ENCODE measurements around the gene GUSB.
"Not testable (repeated sequence)": the region's sequence is repeated elsewhere in the genome, so short reads cannot be mapped to it uniquely, and the experiment has no call there.

GUSB gene

GRCh38 chr7:65974191-65974801, 7.7 kb downstream of the GUSB start:
- H3K4me1 ChIP-seq (ENCODE audit: control insufficient read depth in 1 of 2, insufficient read depth in 2 of 2, low read length in 2 of 2): no peaks in the 10 kb centered on the region
- H3K27me3 ChIP-seq (ENCODE audit: low read depth, low read length): no peaks in the 10 kb centered on the region

DNA sequence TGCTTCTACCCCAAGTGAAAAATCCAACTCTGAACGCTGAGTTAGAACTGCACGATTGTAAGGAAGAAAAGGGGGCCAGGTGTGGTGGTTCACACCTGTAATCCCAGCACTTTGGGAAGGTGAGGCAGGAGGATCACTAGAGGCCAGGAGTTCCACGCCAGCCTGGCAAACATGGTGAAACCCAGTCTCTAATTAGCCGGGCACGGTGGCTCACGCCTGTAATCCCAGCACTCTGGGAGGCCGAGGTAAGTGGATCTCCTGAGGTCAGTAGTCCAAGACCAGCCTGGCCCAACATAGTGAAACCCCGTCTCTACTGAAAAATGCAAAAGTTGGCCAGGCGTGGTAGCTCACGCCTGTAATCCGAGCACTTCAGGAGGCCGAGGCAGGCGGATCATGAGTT, 9.0 kb downstream of the GUSB start:
- no peak overlapping the region for H3K27ac ChIP-seq (ENCODE audit: low read length)
- no peaks in the 10 kb centered on the region for H3K9me3 ChIP-seq (ENCODE audit: control insufficient read depth in 1 of 2, low read length in 2 of 2)
- no peak overlapping the region for H3K4me3 ChIP-seq (ENCODE audit: low read depth in 1 of 2, low read length in 2 of 2)
- no peaks in the 10 kb centered on the region for H3K4me1 ChIP-seq (ENCODE audit: control insufficient read depth in 1 of 2, insufficient read depth in 2 of 2, low read length in 2 of 2)
- peaks cover 24 to 86% of the 10 kb centered on the region in 2 donors for H3K36me3 ChIP-seq (ENCODE audit: control insufficient read depth in 1 of 2, insufficient read depth in 2 of 2, low read length in 2 of 2)
- no peaks in the 10 kb centered on the region for H3K27me3 ChIP-seq (ENCODE audit: low read depth, low read length)

More at GRCh38 chr7:65974191-65974801, 7.7 kb downstream of the GUSB start:
- H3K27ac ChIP-seq (ENCODE audit: low read length): no peak overlapping the region
- peaks cover 27 to 80% of the 10 kb centered on the region in 2 donors for H3K36me3 ChIP-seq (ENCODE audit: control insufficient read depth in 1 of 2, insufficient read depth in 2 of 2, low read length in 2 of 2)
- H3K4me3 ChIP-seq (ENCODE audit: low read depth in 1 of 2, low read length in 2 of 2): no peak overlapping the region
- no peaks in the 10 kb centered on the region for H3K9me3 ChIP-seq (ENCODE audit: control insufficient read depth in 1 of 2, low read length in 2 of 2)

GRCh38 chr7:65971021-65971420, 11.0 kb downstream of the GUSB start:
- H3K36me3 ChIP-seq (ENCODE audit: control insufficient read depth in 1 of 2, insufficient read depth in 2 of 2, low read length in 2 of 2): peaks cover 27 to 95% of the 10 kb centered on the region in 2 donors
- H3K4me3 ChIP-seq (ENCODE audit: low read depth in 1 of 2, low read length in 2 of 2): no peak overlapping the region
- H3K9me3 ChIP-seq (ENCODE audit: control insufficient read depth in 1 of 2, low read length in 2 of 2): no peaks in the 10 kb centered on the region
- H3K27me3 ChIP-seq (ENCODE audit: low read depth, low read length): no peaks in the 10 kb centered on the region
- H3K27ac ChIP-seq (ENCODE audit: low read length): no peak overlapping the region
- H3K4me1 ChIP-seq (ENCODE audit: control insufficient read depth in 1 of 2, insufficient read depth in 2 of 2, low read length in 2 of 2): no peaks in the 10 kb centered on the region

DNA sequence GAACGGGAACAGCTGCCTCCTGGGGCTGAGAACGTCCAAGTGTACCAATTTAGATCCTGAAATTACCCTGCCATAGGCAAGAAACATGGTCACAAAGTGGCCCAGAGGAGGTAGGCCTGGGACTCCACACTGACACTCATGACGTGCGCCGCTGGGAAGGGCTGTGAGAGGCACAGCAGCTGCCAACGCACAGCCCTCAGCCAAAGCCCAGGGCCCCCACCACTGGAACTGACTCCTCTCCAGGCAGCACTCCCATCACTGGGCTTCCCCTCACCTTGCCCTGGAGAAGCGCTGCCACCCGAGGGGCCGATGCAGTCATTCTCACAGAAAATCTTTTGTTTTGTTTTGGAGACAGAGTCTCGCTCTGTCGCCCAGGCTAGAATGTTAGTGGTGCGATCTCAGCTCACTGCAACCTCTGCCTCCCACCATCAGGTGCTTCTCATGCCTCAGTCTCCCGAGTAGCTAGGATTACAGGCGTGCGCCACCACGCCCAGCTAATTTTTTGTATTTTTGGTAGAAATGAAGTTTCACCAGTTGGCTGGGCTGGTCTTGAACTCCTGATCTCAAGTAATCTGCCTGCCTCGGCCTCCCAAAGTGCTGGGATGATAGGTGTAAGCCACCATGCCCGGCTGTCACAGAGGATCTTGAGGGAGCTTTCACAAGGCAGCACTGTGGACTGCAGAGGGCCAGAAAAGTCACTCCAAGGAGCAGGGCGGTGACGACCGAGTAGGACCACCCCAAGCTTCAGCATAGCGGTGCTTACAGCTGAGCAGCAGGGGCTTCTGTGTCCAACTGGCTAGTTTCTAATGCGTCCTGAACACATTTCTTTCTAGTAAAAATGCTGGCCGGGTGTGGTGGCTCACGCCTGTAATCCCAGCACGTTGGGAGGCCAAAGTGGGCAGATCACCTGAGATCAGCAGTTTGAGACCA, 13.5 kb downstream of the GUSB start:
- no peaks in the 10 kb centered on the region for H3K27me3 ChIP-seq (ENCODE audit: low read depth, low read length)
- H3K27ac ChIP-seq (ENCODE audit: low read length): no peak overlapping the region
- H3K4me1 ChIP-seq (ENCODE audit: control insufficient read depth in 1 of 2, insufficient read depth in 2 of 2, low read length in 2 of 2): no peaks in the 10 kb centered on the region
- H3K9me3 ChIP-seq (ENCODE audit: control insufficient read depth in 1 of 2, low read length in 2 of 2): no peaks in the 10 kb centered on the region
- no peak overlapping the region for H3K4me3 ChIP-seq (ENCODE audit: low read depth in 1 of 2, low read length in 2 of 2)
- peaks cover 27 to 88% of the 10 kb centered on the region in 2 donors for H3K36me3 ChIP-seq (ENCODE audit: control insufficient read depth in 1 of 2, insufficient read depth in 2 of 2, low read length in 2 of 2)

DNA sequence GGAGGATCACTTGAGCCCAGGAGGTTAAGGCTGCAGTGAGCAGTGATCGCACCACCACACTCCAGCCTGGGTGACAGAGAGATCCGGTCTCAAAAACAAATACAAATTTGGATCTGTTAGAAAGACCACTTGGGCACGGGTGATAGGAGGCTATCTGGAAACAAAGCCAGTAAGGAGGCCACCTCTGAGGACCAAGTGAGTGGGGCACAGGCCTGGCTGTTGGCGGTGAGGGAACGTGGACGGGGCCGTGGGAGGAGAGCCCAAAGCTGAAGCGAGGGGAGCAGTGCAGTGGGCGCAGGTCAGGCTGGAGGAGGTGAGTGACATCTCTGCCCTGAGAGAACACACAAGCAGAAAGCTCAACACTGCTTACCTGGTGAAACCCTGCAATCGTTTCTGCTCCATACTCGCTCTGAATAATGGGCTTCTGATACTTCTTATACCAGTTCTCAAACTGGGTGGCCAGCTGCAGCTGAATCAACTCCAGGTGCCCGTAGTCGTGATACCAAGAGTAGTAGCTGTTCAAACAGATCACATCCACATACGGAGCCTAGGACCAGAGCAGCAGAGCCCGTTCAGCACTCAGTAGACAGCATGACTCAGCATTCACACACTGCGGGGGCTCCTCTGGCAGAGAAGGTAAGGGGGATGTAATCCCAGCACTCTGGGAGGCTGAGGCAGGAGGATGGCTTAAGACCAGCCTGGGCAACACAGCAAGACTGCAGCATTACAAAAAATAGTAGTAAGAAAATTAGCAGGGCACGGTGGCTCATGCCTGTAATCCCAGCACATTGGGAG, 14.5 kb downstream of the GUSB start:
- Histone ChIP-seq H3K9me3 (ENCODE audit: control insufficient read depth in 1 of 2, low read length in 2 of 2) (no peaks in the 10 kb centered on the region), H3K27me3 (ENCODE audit: low read depth, low read length) (no peaks in the 10 kb centered on the region), H3K36me3 (ENCODE audit: control insufficient read depth in 1 of 2, insufficient read depth in 2 of 2, low read length in 2 of 2) (peaks cover 29 to 88% of the 10 kb centered on the region in 2 donors), H3K27ac (ENCODE audit: low read length) (no peak overlapping the region), H3K4me1 (ENCODE audit: control insufficient read depth in 1 of 2, insufficient read depth in 2 of 2, low read length in 2 of 2) (no peaks in the 10 kb centered on the region), H3K4me3 (ENCODE audit: low read depth in 1 of 2, low read length in 2 of 2) (no peak overlapping the region)

- Histone ChIP-seq H3K27ac (ENCODE audit: low read length) (no peak overlapping the region), H3K9me3 (ENCODE audit: control insufficient read depth in 1 of 2, low read length in 2 of 2) (no peaks in the 10 kb centered on the region), H3K36me3 (ENCODE audit: control insufficient read depth in 1 of 2, insufficient read depth in 2 of 2, low read length in 2 of 2) (peaks cover 38 to 84% of the 10 kb centered on the region in 2 donors)
Measured at GRCh38 chr7:65966146-65966545, 15.9 kb downstream of the GUSB start.

DNA sequence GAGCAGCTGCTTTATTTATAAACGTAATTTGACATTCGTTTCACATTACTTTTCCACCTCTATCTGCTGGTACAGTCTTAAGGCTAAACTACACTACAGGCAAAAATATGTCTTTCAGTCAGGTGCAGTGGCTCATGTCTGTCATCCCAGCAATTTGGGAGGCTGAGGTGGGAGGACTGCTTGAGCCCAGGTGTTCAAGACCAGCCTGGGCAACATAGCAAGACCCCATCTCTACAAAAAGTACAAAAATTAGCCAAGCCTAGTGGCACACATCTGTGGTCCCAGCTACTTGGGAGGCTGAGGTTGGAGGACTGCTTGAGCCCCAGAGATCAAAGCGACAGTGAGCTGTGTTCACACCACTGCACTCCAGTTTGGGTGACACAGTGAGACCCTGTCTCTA, 17.3 kb downstream of the GUSB start:
- not testable (repeated sequence) for H3K4me1 ChIP-seq (ENCODE audit: control insufficient read depth in 1 of 2, insufficient read depth in 2 of 2, low read length in 2 of 2); H3K4me3 ChIP-seq (ENCODE audit: low read depth in 1 of 2, low read length in 2 of 2); H3K27ac ChIP-seq (ENCODE audit: low read length); H3K9me3 ChIP-seq (ENCODE audit: control insufficient read depth in 1 of 2, low read length in 2 of 2); H3K27me3 ChIP-seq (ENCODE audit: low read depth, low read length)
- H3K36me3 ChIP-seq (ENCODE audit: control insufficient read depth in 1 of 2, insufficient read depth in 2 of 2, low read length in 2 of 2): peaks cover 47 to 83% of the 10 kb centered on the region in 2 donors

More at GRCh38 chr7:65966146-65966545, 15.9 kb downstream of the GUSB start:
- Histone ChIP-seq H3K27me3 (ENCODE audit: low read depth, low read length) (no peaks in the 10 kb centered on the region), H3K4me3 (ENCODE audit: low read depth in 1 of 2, low read length in 2 of 2) (no peak overlapping the region), H3K4me1 (ENCODE audit: control insufficient read depth in 1 of 2, insufficient read depth in 2 of 2, low read length in 2 of 2) (no peaks in the 10 kb centered on the region)

DNA sequence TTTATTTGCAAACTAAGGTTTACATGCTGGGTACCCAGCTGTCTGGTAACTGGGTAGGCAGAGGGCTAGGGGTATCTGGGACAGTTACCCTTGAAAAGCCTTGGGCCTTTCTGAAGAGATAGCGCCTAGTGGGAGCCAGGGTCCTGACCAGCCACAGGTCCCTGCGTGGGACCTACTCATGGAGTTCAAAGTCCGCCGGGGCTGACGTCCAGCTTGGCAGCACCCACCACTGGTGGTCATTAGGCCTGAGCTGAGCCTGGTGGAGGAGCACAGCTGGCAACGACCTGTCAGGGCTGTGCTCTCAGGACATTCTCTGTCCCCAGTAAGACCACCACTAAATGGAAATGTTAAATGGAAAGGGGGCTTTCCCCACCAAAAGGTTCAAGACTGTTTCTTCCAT, 20.0 kb downstream of the GUSB start:
- Histone ChIP-seq H3K4me1 (ENCODE audit: control insufficient read depth in 1 of 2, insufficient read depth in 2 of 2, low read length in 2 of 2) (no peaks in the 10 kb centered on the region), H3K36me3 (ENCODE audit: control insufficient read depth in 1 of 2, insufficient read depth in 2 of 2, low read length in 2 of 2) (peaks cover 42 to 66% of the 10 kb centered on the region in 2 donors), H3K27ac (ENCODE audit: low read length) (no peak overlapping the region), H3K27me3 (ENCODE audit: low read depth, low read length) (no peaks in the 10 kb centered on the region), H3K4me3 (ENCODE audit: low read depth in 1 of 2, low read length in 2 of 2) (no peak overlapping the region), H3K9me3 (ENCODE audit: control insufficient read depth in 1 of 2, low read length in 2 of 2) (no peaks in the 10 kb centered on the region)

GRCh38 chr7:65960351-65961074, 21.5 kb downstream of the GUSB start:
- Histone ChIP-seq H3K9me3 (ENCODE audit: control insufficient read depth in 1 of 2, low read length in 2 of 2) (no peaks in the 10 kb centered on the region), H3K4me3 (ENCODE audit: low read depth in 1 of 2, low read length in 2 of 2) (no peak overlapping the region), H3K4me1 (ENCODE audit: control insufficient read depth in 1 of 2, insufficient read depth in 2 of 2, low read length in 2 of 2) (no peaks in the 10 kb centered on the region), H3K27me3 (ENCODE audit: low read depth, low read length) (no peaks in the 10 kb centered on the region), H3K36me3 (ENCODE audit: control insufficient read depth in 1 of 2, insufficient read depth in 2 of 2, low read length in 2 of 2) (peaks cover 42 to 59% of the 10 kb centered on the region in 2 donors), H3K27ac (ENCODE audit: low read length) (no peak overlapping the region)

- Histone ChIP-seq H3K4me1 (ENCODE audit: control insufficient read depth in 1 of 2, insufficient read depth in 2 of 2, low read length in 2 of 2) (no peaks in the 10 kb centered on the region), H3K9me3 (ENCODE audit: control insufficient read depth in 1 of 2, low read length in 2 of 2) (no peaks in the 10 kb centered on the region), H3K4me3 (ENCODE audit: low read depth in 1 of 2, low read length in 2 of 2) (no peak overlapping the region), H3K27ac (ENCODE audit: low read length) (no peak overlapping the region), H3K36me3 (ENCODE audit: control insufficient read depth in 1 of 2, insufficient read depth in 2 of 2, low read length in 2 of 2) (peaks cover 26 to 42% of the 10 kb centered on the region in 2 donors), H3K27me3 (ENCODE audit: low read depth, low read length) (no peaks in the 10 kb centered on the region)
Measured at GRCh38 chr7:65955718-65956117, 26.3 kb downstream of the GUSB start.

Measured in muscle layer of duodenum (tissue), 2 donors.